Breast epithelium (tissue), 4 donors: ENCODE data around the gene DPEP2NB. TPM values are rescaled to one million over a fixed set of nuclear protein-coding genes. Genes with fewer than 3 reads are reported as not detected.
A peak's percentile ranks its signal among the peaks of the same experiment; 100 is the strongest.

ENCODE experiments used
- DNase-seq, 2 donors: peaks; one replicate each; pipeline ENCODE4 v3.0.0-alpha.2; 2019; ENCODE audit warnings: low spot score in 2 of 2
- H3K27ac ChIP-seq, 2 donors: fragments of 200-600 bp; sonication (generic) in 1 of 2; one replicate each; pipeline ENCODE4 v1.5.1; 2016 to 2019; ENCODE audit warnings: mild to moderate bottlenecking in 1 of 2
- H3K27me3 ChIP-seq, 2 donors: fragments of 200-600 bp; sonication (generic) in 1 of 2; one replicate each; pipeline versions ENCODE4 v1.5.1 to v1.6.0; 2017 to 2019; ENCODE audit warnings: control low read depth in 1 of 2, mild to moderate bottlenecking in 1 of 2
- H3K36me3 ChIP-seq: fragments of 200-600 bp; one replicate; pipeline ENCODE4 v1.5.1; 2019
- H3K4me1 ChIP-seq, 2 donors: fragments of 200-600 bp; sonication (generic); one replicate each; pipeline ENCODE4 v1.5.1; 2016 to 2019; ENCODE audit warnings: control low read depth in 1 of 2
- H3K4me3 ChIP-seq, 3 donors: fragments of 200-600 bp; sonication (generic); 1 replicate in 2 of 3; 2 replicates in 1 of 3; pipeline ENCODE4 v1.5.1; 2016 to 2019; ENCODE audit warnings: mild to moderate bottlenecking in 3 of 3, moderate library complexity in 2 of 3
- H3K9me3 ChIP-seq, 2 donors: fragments of 200-600 bp; sonication (generic) in 1 of 2; one replicate each; pipeline ENCODE4 v1.5.1; 2016 to 2019; ENCODE audit warnings: control low read depth in 1 of 2
- POLR2A ChIP-seq: fragments of 450-650 bp; IDR thresholded peaks from one replicate; pipeline ENCODE4 v1.6.1; 2016; ENCODE audit warnings: antibody characterized with exemption, mild to moderate bottlenecking, moderate library complexity
- POLR2AphosphoS5 ChIP-seq, 3 donors: sonication (generic); formaldehyde crosslinking; IDR thresholded peaks; one replicate each; pipeline ENCODE4 v1.6.1; 2017; ENCODE audit warnings: antibody characterized with exemption in 3 of 3
- intact Hi-C: fragments of 100-400 bp; cut with DNase I; formaldehyde crosslinking; loops from one replicate; pipeline ENCODE4 v1.15.1; 2023; ENCODE audit warnings: low total_unique reads
- total RNA-seq, 3 donors: library from RNA; depleted of rRNA; stranded (reverse); fragments of >200 nt; gene quantifications; one replicate each; pipeline ENCODE4 v1.1.0, GENCODE V29; 2016
- TF ChIP-seq, protein P1 (sequence below), 3 donors: fragments of 450-650 bp; IDR thresholded peaks; one replicate each; pipeline ENCODE4 v1.5.1; 2016 to 2017; ENCODE audit warnings: antibody characterized with exemption in 3 of 3, mild to moderate bottlenecking in 3 of 3, moderate library complexity in 3 of 3

Gene DPEP2NB
- total RNA-seq, 3 donors from 2014 or later: not detected

- no peak for DNase-seq
- TF ChIP-seq, protein P1, sequence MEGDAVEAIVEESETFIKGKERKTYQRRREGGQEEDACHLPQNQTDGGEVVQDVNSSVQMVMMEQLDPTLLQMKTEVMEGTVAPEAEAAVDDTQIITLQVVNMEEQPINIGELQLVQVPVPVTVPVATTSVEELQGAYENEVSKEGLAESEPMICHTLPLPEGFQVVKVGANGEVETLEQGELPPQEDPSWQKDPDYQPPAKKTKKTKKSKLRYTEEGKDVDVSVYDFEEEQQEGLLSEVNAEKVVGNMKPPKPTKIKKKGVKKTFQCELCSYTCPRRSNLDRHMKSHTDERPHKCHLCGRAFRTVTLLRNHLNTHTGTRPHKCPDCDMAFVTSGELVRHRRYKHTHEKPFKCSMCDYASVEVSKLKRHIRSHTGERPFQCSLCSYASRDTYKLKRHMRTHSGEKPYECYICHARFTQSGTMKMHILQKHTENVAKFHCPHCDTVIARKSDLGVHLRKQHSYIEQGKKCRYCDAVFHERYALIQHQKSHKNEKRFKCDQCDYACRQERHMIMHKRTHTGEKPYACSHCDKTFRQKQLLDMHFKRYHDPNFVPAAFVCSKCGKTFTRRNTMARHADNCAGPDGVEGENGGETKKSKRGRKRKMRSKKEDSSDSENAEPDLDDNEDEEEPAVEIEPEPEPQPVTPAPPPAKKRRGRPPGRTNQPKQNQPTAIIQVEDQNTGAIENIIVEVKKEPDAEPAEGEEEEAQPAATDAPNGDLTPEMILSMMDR (IDR thresholded peaks at IDR 0.05): no peak
- TF ChIP-seq POLR2A (no peak), POLR2AphosphoS5 (IDR thresholded peaks at IDR 0.05) (no peak)
- no peaks in the 10 kb centered on the region for H3K9me3 ChIP-seq
- H3K27ac ChIP-seq: no peak overlapping the region
- H3K4me3 ChIP-seq: no peak overlapping the region
- intact Hi-C loops: no loop called here
- H3K36me3 ChIP-seq: no peaks in the 10 kb centered on the region
- no peaks in the 10 kb centered on the region for H3K27me3 ChIP-seq
- no peaks in the 10 kb centered on the region for H3K4me1 ChIP-seq
Observed at GRCh38 chr16:68028996-68029395, 13.3 kb upstream of the DPEP2NB start.

- peak; percentile 53 for TF ChIP-seq POLR2A
- peak; percentile 96 to 99 (median 99) for TF ChIP-seq POLR2AphosphoS5 (IDR thresholded peaks at IDR 0.05)
- TF ChIP-seq, protein P1 (IDR thresholded peaks at IDR 0.05): no peak
- peak; percentile 85 to 90 for DNase-seq
- intact Hi-C loops: no loop called here
- Histone ChIP-seq H3K27ac (peak within 1 kb of the TSS; percentile 88 to 93), H3K4me1 (peaks cover 9 to 14% of the 10 kb centered on the region in 2 donors), H3K27me3 (no peaks in the 10 kb centered on the region), H3K36me3 (no peaks in the 10 kb centered on the region), H3K9me3 (no peaks in the 10 kb centered on the region), H3K4me3 (peak within 1 kb of the TSS; percentile 76 to 99 (median 97))
Observed at GRCh38 chr16:68022728-68023537, 7.2 kb upstream of the DPEP2NB start, which contains the start of the genes DDX28 and DUS2. DDX28 (minus strand) TSS chr16:68023232; CDS start chr16:68023202, 30 bp downstream. DUS2 (plus strand) TSS chr16:68023284; CDS start chr16:68038024, 14,740 bp downstream.

DNA sequence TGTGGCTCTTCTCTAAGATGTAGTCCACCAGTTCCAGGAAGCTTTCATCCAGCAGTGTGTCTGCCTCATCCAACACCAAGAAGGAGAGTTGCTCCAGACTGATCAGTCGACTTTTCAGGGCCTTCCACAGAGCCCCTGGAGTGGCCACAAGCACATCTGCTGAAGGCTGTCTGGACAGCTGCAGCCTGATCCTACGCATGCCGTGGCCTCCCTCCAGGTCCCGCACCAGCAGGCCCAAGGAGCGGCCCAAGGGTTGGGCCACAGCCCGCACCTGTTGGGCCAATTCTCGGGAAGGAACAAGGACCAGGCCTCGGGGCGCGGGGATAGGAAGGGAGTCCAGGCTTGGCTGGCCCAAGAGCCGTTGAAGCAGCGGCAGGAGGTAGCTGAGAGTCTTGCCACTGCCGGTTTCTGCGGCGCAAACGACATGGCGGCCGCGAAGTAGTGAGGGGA lies 6.6 kb upstream of the DPEP2NB start:
- TF ChIP-seq POLR2A (no peak), POLR2AphosphoS5 (IDR thresholded peaks at IDR 0.05) (no peak)
- TF ChIP-seq, protein P1 (IDR thresholded peaks at IDR 0.05): no peak
- Histone ChIP-seq H3K9me3 (no peaks in the 10 kb centered on the region), H3K36me3 (no peaks in the 10 kb centered on the region), H3K4me1 (peaks cover 9 to 14% of the 10 kb centered on the region in 2 donors), H3K4me3 (peak overlapping the region; percentile 76 to 99 (median 97)), H3K27me3 (no peaks in the 10 kb centered on the region), H3K27ac (peak overlapping the region; percentile 88 to 93)
- intact Hi-C loops: no loop called here
- no peak for DNase-seq

- Histone ChIP-seq H3K4me3 (peak overlapping the region in 1 of 3 donors; percentile 76), H3K4me1 (peaks cover 9 to 14% of the 10 kb centered on the region in 2 donors), H3K27me3 (no peaks in the 10 kb centered on the region), H3K36me3 (no peaks in the 10 kb centered on the region), H3K27ac (no peak overlapping the region), H3K9me3 (no peaks in the 10 kb centered on the region)
- TF ChIP-seq POLR2AphosphoS5 (IDR thresholded peaks at IDR 0.05): no peak
- no peak for TF ChIP-seq POLR2A
- TF ChIP-seq, protein P1 (IDR thresholded peaks at IDR 0.05): no peak
- intact Hi-C loops: no loop called here
- DNase-seq: no peak
Observed at GRCh38 chr16:68021490-68021889, 5.8 kb upstream of the DPEP2NB start.

- intact Hi-C loops: loop anchor here (5.0 kb wide), 1 partner anchor 838 kb away; no protein-coding TSS in a partner anchor
- TF ChIP-seq, protein P1 (IDR thresholded peaks at IDR 0.05): no peak
- TF ChIP-seq POLR2A (no peak), POLR2AphosphoS5 (IDR thresholded peaks at IDR 0.05) (no peak)
- no peak overlapping the region for H3K4me3 ChIP-seq
- H3K4me1 ChIP-seq: peaks cover 9 to 14% of the 10 kb centered on the region in 2 donors
- H3K36me3 ChIP-seq: no peaks in the 10 kb centered on the region
- DNase-seq: no peak
- H3K27ac ChIP-seq: no peak overlapping the region
- H3K27me3 ChIP-seq: no peaks in the 10 kb centered on the region
- H3K9me3 ChIP-seq: no peaks in the 10 kb centered on the region
Observed at GRCh38 chr16:68019167-68019680, 3.5 kb upstream of the DPEP2NB start.
